ENCODE data around the gene SCYL2.

SCYL2 gene

DNA sequence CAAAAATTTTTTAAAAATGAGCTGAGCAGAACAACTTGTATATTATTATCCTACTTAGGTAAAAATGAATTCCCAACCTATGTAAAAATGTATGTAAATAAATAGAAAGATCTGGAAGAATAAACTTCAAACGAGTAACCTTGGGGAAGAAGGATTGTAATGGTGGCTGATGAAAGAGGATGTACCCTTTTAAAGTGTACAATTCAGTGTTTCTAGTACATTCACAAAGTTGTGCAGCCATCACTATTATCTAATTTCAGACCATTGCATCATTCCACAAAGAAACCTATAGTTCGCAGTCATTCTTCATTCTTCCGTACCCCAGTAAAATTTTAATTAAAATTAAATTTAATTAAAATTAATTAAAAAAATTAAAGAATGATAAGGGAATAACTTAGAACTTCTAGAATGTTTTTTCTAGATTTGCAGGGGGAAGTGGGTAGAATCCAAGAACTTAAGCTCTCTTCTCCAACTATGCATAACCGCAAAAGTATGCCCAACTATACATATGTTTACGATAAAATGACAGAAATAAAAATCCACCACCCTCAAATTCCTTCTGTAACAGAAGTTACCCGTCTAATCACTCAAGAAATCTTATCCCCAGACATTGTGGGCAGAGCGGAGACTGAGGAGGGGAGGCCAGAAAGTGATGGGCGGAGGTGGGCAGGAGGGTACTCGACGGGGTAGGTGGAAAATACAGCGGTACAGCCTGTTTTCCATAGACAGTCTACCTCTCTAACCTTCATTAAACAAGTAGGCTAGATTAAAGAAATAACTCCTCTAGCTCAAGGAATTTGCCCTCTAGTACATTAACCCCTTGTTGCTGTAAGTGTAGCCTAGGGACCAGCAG is 1.0 kb upstream of the SCYL2 start:
- no peak for DNase-seq (ENCODE audit: low read depth)
- peak overlapping the region; percentile 78 for H3K4me3 ChIP-seq (ENCODE audit: low read depth, low read length)
- TF ChIP-seq, protein P1, sequence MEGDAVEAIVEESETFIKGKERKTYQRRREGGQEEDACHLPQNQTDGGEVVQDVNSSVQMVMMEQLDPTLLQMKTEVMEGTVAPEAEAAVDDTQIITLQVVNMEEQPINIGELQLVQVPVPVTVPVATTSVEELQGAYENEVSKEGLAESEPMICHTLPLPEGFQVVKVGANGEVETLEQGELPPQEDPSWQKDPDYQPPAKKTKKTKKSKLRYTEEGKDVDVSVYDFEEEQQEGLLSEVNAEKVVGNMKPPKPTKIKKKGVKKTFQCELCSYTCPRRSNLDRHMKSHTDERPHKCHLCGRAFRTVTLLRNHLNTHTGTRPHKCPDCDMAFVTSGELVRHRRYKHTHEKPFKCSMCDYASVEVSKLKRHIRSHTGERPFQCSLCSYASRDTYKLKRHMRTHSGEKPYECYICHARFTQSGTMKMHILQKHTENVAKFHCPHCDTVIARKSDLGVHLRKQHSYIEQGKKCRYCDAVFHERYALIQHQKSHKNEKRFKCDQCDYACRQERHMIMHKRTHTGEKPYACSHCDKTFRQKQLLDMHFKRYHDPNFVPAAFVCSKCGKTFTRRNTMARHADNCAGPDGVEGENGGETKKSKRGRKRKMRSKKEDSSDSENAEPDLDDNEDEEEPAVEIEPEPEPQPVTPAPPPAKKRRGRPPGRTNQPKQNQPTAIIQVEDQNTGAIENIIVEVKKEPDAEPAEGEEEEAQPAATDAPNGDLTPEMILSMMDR (conservative IDR thresholded peaks at IDR 0.05; ENCODE audit: low read depth, low read length) = no peak

DNA sequence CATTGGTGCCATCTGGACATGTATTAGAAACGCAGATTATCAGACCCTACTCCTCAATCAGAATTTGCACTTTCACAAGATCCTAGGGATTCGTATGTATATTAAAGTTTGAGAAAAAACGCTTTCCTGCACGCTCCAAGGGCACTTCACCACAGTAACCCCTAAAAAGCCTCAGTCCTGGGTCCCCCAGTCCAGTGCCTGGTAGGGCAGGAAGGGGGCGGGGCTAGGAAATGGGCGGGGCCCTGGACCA is 467 bp upstream of the SCYL2 start:
- DNase-seq (ENCODE audit: low read depth) = no peak
- H3K4me3 ChIP-seq (ENCODE audit: low read depth, low read length) = peak overlapping the region; percentile 78
- TF ChIP-seq, protein P1 (conservative IDR thresholded peaks at IDR 0.05; ENCODE audit: low read depth, low read length) = no peak

DNA sequence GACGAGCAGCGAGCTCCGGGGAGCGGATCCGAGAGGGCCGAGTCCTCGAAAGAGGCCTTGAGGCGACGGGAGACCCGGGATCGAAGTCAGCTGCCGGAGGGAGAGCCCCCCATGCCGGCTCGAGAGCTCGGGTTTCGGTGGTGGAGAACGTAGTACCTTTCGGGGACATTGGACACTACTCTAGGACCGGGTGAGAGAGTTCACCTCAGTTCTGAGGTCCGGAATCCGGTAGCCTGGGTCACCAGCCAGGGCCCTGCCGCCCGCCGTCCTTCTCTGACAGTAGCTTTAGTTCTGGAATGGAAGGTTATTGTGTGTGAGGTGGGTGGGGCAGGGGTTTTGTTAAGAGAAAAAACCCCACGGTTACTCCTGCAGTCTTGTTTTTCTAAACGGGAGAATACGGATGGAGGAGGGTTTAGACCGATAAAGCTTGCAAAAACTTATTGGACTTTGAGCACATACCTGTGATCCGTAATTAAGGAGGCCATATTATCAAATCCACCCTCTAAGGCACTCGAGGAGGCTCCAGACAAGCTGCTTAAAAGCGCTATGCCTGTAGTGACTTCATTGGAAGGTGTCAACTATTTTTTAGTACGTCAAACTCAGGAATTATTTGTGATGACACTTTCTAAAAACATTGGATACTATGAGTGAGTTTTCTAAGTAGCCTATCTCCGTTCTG is 765 bp downstream of the SCYL2 start:
- peak; percentile 42 for DNase-seq (ENCODE audit: low read depth)
- peak overlapping the region; percentile 78 for H3K4me3 ChIP-seq (ENCODE audit: low read depth, low read length)
- TF ChIP-seq, protein P1 (conservative IDR thresholded peaks at IDR 0.05; ENCODE audit: low read depth, low read length) = no peak

DNA sequence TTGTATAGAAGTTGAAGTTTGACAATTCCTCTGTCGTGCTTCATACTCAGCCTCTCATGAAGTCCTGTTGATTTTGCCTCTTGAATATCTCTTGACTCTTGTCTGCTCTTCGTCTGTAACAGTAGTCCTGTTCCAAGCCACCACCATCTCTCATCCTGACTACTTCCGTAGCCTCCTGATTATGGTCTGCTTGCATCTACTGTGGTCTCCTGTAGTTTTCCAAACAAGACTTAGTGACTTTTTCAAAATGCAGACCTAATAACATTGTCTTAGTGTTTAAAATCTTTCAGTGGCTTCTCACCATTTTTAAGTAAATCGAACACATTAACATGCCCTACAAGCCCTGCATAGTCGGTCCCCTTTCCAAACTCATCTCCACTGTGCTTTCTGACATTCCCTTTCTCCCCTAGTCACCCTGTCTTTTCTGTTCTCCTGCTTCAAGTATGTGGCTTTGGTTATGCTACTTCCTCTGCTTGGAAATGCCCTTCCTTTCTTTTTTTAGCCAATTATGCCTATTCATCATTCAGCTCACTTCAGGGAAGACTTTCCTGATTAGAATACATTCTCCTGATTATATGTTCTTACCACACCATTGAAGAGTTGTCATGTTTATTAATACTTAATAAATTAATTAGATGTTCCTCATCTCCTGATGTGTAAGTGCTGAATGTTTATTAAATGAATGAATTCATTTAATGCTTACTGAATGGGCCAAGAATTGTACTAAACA is 2.0 kb downstream of the SCYL2 start:
- TF ChIP-seq, protein P1 (conservative IDR thresholded peaks at IDR 0.05; ENCODE audit: low read depth, low read length) = no peak
- peak; percentile 16 for DNase-seq (ENCODE audit: low read depth)
- peak overlapping the region; percentile 78 for H3K4me3 ChIP-seq (ENCODE audit: low read depth, low read length)

DNA sequence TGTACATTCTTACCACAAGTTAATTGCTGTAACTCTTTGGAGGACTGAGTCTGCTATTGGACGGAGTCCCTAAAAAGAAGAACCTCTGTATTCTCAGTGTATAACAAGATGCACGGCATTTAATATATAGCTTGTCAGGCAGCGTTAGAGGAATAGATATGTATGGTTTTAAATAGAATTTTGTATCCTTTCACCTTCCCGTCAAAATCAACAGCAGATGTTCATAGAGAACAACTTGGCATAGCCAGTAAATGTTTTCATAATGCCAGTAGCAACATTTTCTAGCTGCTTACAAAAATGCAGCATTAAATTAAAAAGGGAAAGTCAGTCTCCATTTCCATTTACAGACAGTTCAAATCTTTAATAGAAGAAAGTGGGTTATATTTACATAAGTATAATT is 6.8 kb downstream of the SCYL2 start:
- no peak for DNase-seq (ENCODE audit: low read depth)
- H3K4me3 ChIP-seq (ENCODE audit: low read depth, low read length) = no peak overlapping the region
- TF ChIP-seq, protein P1 (conservative IDR thresholded peaks at IDR 0.05; ENCODE audit: low read depth, low read length) = no peak

DNA sequence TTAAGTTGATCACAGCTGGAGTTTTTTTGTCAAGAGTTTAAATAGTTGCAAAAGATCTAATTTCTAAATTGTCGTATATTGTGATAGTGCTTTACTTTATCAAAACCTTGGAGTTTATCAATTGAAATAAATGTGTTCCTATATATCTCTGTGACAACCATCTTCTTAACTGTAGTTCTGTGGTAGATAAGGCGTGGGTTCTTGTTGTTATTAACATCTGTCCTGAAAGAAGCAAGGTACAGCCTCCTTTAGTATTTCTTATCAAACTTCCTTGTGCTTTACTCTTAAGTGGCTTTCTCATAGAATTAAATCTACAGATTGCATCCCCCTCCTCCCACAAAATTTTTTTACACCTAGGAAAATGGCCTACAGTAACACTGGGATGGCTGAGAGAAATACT is 7.3 kb downstream of the SCYL2 start:
- H3K4me3 ChIP-seq (ENCODE audit: low read depth, low read length) = no peak overlapping the region
- TF ChIP-seq, protein P1 (conservative IDR thresholded peaks at IDR 0.05; ENCODE audit: low read depth, low read length) = no peak
- DNase-seq (ENCODE audit: low read depth) = no peak

Measured in choroid plexus epithelial cell (primary cell).